A673 (cell line): ENCODE measurements around the gene PDLIM5. TPM values are rescaled to one million over a fixed set of nuclear protein-coding genes. Genes with fewer than 3 reads are reported as not detected.

Source experiments
- BruUV-seq: library from RNA; stranded (reverse); fragments of 400-500 nt; replicated peaks from 2 replicates; lab custom pipeline; 2021; lab: Mats Ljungman, UMichigan
- CTCF ChIA-PET: fragments of 300-600 bp; sonication (Branson Sonifier 250); formaldehyde crosslinking; loops from one replicate; lab custom pipeline; 2022; ENCODE audit warnings: antibody characterized with exemption; lab: Charles Lee
- POLR2A ChIA-PET: fragments of 300-600 bp; sonication (Branson Sonifier 250); formaldehyde crosslinking; loops from one replicate; lab custom pipeline; 2022; ENCODE audit warnings: antibody characterized with exemption; ENCODE audit not compliant: low non-redundant PET; lab: Charles Lee
- DNase-seq: peaks from one replicate; pipeline ENCODE4 v3.0.0-alpha.2; 2015; ENCODE audit warnings: low spot score
- H3K27ac ChIP-seq: fragments of 200-600 bp; sonication (generic); 2 replicates; pipeline ENCODE4 v1.5.1; 2016; ENCODE audit warnings: mixed run types, low read depth, mild to moderate bottlenecking, mixed read lengths, antibody characterized with exemption, low read length; ENCODE audit not compliant: poor library complexity, severe bottlenecking
- H3K27me3 ChIP-seq: fragments of 200-600 bp; sonication (generic); replicated peaks from 2 replicates; pipeline ENCODE4 v1.6.1; 2017; ENCODE audit warnings: mixed run types, low read depth, mild to moderate bottlenecking, mixed read lengths, antibody characterized with exemption, low read length; ENCODE audit not compliant: insufficient read depth, poor library complexity
- H3K36me3 ChIP-seq: fragments of 200-600 bp; sonication (generic); 2 replicates; pipeline ENCODE4 v1.6.1; 2016; ENCODE audit warnings: mixed run types, mild to moderate bottlenecking, mixed read lengths, antibody characterized with exemption, low read length; ENCODE audit not compliant: insufficient read depth, poor library complexity, severe bottlenecking
- H3K4me1 ChIP-seq: fragments of 200-600 bp; sonication (generic); 2 replicates; pipeline ENCODE4 v1.6.1; 2017; ENCODE audit warnings: mixed run types, mild to moderate bottlenecking, mixed read lengths, antibody characterized with exemption, low read length; ENCODE audit not compliant: insufficient read depth, poor library complexity, severe bottlenecking
- H3K4me3 ChIP-seq: fragments of 200-600 bp; sonication (generic); 2 replicates; pipeline ENCODE4 v1.5.1; 2016; ENCODE audit warnings: low read depth, mixed run types, mild to moderate bottlenecking, mixed read lengths, low read length; ENCODE audit not compliant: poor library complexity, severe bottlenecking
- H3K9me3 ChIP-seq: fragments of 200-600 bp; sonication (generic); 2 replicates; pipeline ENCODE4 v1.6.1; 2016; ENCODE audit warnings: mixed run types, low read depth, mild to moderate bottlenecking, mixed read lengths, antibody characterized with exemption, low read length; ENCODE audit not compliant: poor library complexity, severe bottlenecking
- EZH2 ChIP-seq: fragments of 200-600 bp; sonication (generic); IDR thresholded peaks from 2 replicates; pipeline ENCODE4 v1.6.1; 2017; ENCODE audit warnings: borderline replicate concordance, low read depth, mild to moderate bottlenecking, mixed read lengths, antibody characterized with exemption, low read length; ENCODE audit not compliant: poor library complexity, severe bottlenecking
- intact Hi-C: fragments of 100-400 bp; cut with micrococcal nuclease; formaldehyde crosslinking; loops from one replicate; pipeline ENCODE4 v1.10.0; 2022; ENCODE audit not compliant: unreplicated experiment
- total RNA-seq: library from RNA; stranded (reverse); gene quantifications from 2 replicates; pipeline ENCODE4 v1.2.3, GENCODE V29; 2021
- TF ChIP-seq, protein P1 (sequence below): fragments of 300-800, 200-600 bp; sonication (generic); conservative IDR thresholded peaks from 2 replicates; pipeline ENCODE4 v1.5.1; 2017; ENCODE audit warnings: low read depth, mild to moderate bottlenecking, antibody characterized with exemption, low read length, moderate library complexity, mixed read lengths

Gene PDLIM5
- total RNA-seq, 1 experiment from 2014 or later: 174 TPM

DNA sequence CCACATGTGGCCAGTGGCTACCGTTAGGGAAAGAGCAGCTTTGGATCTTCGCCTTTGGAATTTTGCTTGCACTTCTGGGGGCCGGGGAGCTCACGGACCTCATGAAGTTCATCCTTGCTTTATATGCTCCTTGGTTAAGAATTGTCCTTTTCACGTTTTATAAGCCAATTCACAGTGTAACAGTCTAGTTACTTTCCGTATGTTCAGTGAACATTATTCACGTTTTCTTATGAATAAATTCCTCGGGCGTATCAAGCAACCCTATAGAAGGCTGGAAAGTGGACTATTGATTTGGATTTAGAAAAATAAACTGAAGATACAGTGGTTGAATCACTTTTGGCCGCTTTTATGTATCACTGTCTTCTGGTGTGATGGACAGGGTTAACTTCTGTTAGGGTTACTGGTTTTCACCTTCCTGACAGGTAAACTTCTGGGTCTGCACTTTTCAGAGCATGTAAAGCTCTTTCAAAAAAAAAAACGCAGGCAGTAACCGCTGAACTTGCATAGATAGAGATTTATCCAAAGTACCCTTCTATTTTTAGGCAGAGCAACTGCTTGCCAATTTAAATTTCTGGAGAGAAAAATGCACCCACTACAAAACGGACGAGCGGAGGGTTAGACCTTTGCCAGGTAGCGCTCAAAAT lies 569 bp upstream of the PDLIM5 start:
- TSS peak; percentile 18 for BruUV-seq
- Histone ChIP-seq H3K27ac (peak overlapping the region; percentile 94), H3K27me3 (no peaks in the 10 kb centered on the region), H3K9me3 (no peaks in the 10 kb centered on the region), H3K4me3 (peak overlapping the region; percentile 82), H3K4me1 (peaks cover 21% of the 10 kb centered on the region), H3K36me3 (peaks cover 8% of the 10 kb centered on the region)
- peak; percentile 6 for DNase-seq
- intact Hi-C loops: loop anchor here (2.0 to 5.0 kb wide), 2 partner anchors 38 to 126 kb away; no protein-coding TSS in a partner anchor
- CTCF ChIA-PET: no interaction called here
- POLR2A ChIA-PET: interaction anchor here (0.6 to 0.7 kb wide), 2 partner anchors 12 to 79 kb away, joined by 3 to 5 read pairs; no protein-coding TSS in a partner anchor
- TF ChIP-seq, protein P1, sequence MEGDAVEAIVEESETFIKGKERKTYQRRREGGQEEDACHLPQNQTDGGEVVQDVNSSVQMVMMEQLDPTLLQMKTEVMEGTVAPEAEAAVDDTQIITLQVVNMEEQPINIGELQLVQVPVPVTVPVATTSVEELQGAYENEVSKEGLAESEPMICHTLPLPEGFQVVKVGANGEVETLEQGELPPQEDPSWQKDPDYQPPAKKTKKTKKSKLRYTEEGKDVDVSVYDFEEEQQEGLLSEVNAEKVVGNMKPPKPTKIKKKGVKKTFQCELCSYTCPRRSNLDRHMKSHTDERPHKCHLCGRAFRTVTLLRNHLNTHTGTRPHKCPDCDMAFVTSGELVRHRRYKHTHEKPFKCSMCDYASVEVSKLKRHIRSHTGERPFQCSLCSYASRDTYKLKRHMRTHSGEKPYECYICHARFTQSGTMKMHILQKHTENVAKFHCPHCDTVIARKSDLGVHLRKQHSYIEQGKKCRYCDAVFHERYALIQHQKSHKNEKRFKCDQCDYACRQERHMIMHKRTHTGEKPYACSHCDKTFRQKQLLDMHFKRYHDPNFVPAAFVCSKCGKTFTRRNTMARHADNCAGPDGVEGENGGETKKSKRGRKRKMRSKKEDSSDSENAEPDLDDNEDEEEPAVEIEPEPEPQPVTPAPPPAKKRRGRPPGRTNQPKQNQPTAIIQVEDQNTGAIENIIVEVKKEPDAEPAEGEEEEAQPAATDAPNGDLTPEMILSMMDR: no peak
- no peak for TF ChIP-seq EZH2

DNA sequence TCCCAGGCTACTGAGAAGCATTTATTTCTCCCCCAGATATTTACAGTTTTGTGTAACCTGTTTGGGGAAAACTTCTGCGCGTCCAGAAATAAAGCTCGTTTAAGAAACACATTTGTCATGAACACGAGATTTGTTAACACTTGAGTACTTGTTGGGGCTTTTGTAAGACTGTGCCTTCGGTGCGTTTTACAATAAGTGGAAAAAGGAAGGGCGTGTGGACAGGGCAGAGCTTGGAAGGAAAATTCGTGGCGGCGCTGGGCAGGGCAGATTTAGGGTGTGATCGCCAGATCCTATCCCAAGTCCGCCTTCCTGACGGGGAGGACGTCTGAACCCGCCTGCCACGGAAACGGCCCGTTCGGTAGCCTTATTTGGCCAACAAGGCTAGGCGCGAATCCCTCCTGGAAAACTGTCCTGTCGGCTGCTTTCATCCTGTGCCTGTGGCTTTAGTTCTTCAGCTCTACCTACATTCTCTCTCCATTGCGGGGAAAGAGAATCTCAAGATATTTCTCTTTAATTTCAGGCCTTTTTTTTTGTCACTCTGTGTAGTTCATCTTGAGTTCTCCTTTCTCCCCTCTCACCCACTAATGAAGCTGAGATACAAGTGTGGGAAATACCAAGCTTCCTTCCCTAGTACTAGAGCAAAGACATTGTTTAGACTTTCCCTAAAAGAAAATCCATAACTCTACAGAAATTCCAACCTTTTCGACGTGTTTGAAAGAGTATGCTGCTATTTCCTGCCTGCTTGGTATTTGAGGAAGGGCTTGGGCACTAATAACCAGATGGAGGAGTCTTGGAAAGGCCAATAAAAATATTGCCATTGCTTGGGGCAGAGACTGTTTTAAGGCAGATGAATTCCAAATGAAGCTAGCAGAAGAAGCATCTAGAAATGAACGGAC lies 982 bp downstream of the PDLIM5 start:
- TF ChIP-seq EZH2: no peak
- TF ChIP-seq, protein P1: no peak
- Histone ChIP-seq H3K4me3 (peak overlapping the region; percentile 82), H3K4me1 (peaks cover 32% of the 10 kb centered on the region), H3K9me3 (no peaks in the 10 kb centered on the region), H3K27me3 (no peaks in the 10 kb centered on the region), H3K36me3 (peaks cover 21% of the 10 kb centered on the region), H3K27ac (peak overlapping the region; percentile 94)
- ChIA-PET CTCF (no interaction called here), POLR2A (interaction anchor here (0.6 kb wide), 1 partner anchor 42 kb away, joined by 5 read pairs; no protein-coding TSS in a partner anchor)
- DNase-seq: peak; percentile 44
- BruUV-seq: TSS peak; percentile 23
- intact Hi-C loops: loop anchor here (1.0 to 5.0 kb wide), 2 partner anchors 125 to 143 kb away; no protein-coding TSS in a partner anchor

DNA sequence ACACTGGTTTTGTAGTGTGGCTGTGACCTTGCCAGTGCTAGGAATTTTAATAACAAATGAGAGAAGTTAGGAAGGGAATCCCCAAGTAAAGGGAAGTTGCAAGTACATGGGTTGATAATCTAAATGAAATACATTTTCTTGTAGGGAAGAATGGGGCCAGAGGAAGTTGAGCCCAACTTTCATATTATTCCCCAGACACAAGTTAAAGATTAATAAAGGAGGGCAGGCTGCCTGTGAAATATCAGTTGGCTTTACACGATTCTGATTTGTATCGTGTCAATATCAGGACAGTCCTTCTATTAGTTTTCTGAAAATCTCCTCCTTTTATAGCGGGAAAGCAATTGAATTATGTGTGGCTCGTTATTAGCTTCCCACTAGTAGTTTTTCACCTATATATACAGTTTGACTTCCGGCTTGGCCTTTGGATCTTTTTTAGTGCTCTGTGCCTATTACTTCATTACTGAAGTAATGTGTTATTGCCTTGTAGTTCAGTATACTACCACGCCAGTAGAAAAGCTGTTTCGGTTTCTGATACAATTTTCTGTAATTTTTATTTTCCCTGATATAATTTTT lies 1.7 kb downstream of the PDLIM5 start:
- TSS peak; percentile 93 for BruUV-seq
- Histone ChIP-seq H3K27ac (peak overlapping the region; percentile 94), H3K36me3 (peaks cover 21% of the 10 kb centered on the region), H3K27me3 (no peaks in the 10 kb centered on the region), H3K9me3 (no peaks in the 10 kb centered on the region), H3K4me1 (peaks cover 31% of the 10 kb centered on the region), H3K4me3 (peak overlapping the region; percentile 82)
- intact Hi-C loops: loop anchor here (1.0 to 5.0 kb wide), 2 partner anchors 124 to 142 kb away; no protein-coding TSS in a partner anchor
- POLR2A ChIA-PET: interaction anchor here (0.6 kb wide), 1 partner anchor 995 kb away, joined by 4 read pairs; no protein-coding TSS in a partner anchor
- TF ChIP-seq EZH2: no peak
- TF ChIP-seq, protein P1: no peak
- CTCF ChIA-PET: no interaction called here
- DNase-seq: peak; percentile 22
